GM12872 (cell line): ENCODE results near the gene TPSB2.

Experiments used
- CTCF ChIP-seq: IDR thresholded peaks from 3 replicates; pipeline ENCODE4 v1.5.1; 2011; ENCODE audit warnings: low read depth, mild to moderate bottlenecking, low read length, moderate library complexity; ENCODE audit not compliant: insufficient read depth

TPSB2 gene

GRCh38 chr16:1221628-1222552, 8.1 kb downstream of the TPSB2 start:
- no peak for TF ChIP-seq CTCF

GRCh38 chr16:1220841-1221627, 8.9 kb downstream of the TPSB2 start:
- no peak for TF ChIP-seq CTCF

- no peak for TF ChIP-seq CTCF
These were observed 9.8 kb downstream of the TPSB2 start for GRCh38 chr16:1220098-1220728.

GRCh38 chr16:1218930-1219611, 10.9 kb downstream of the TPSB2 start:
- TF ChIP-seq CTCF: no peak

GRCh38 chr16:1218061-1218929, 11.7 kb downstream of the TPSB2 start:
- no peak for TF ChIP-seq CTCF

- no peak for TF ChIP-seq CTCF
These were observed 12.5 kb downstream of the TPSB2 start for GRCh38 chr16:1217526-1217925.
